Keratinocyte (primary cell): Measurements from ENCODE around the gene RRBP1. TPM values are rescaled to one million over a fixed set of nuclear protein-coding genes. Genes with fewer than 3 reads are reported as not detected.

Experiments used
- DNase-seq: peaks from one replicate; pipeline ENCODE4 v3.0.0-alpha.2; 2011; ENCODE audit warnings: low read depth, missing footprints, low spot score
- FAIRE-seq: peaks from 2 replicates; lab custom pipeline; 2011; peaks lifted over from hg19 to GRCh38; lab: Jason Lieb, UNC
- H2AFZ ChIP-seq: 2 replicates; pipeline ENCODE4 v1.6.0; 2012; ENCODE audit warnings: low read length, control low read depth, inconsistent platforms; ENCODE audit not compliant: control insufficient read depth
- H3K27ac ChIP-seq: 2 replicates; pipeline ENCODE4 v1.5.1; 2011; ENCODE audit warnings: low read length; ENCODE audit not compliant: control insufficient read depth, insufficient read depth
- H3K27me3 ChIP-seq: 3 replicates; pipeline ENCODE4 v1.6.0; 2011; ENCODE audit warnings: low read length; ENCODE audit not compliant: control insufficient read depth, insufficient read depth; ENCODE audit errors: extremely low read depth
- H3K36me3 ChIP-seq, 2 experiments: 2 replicates in 1 of 2; 3 replicates in 1 of 2; pipeline ENCODE4 v1.5.1; 2011; ENCODE audit warnings: low read length in 2 of 2, mild to moderate bottlenecking in 1 of 2; ENCODE audit not compliant: control insufficient read depth in 2 of 2, insufficient read depth in 2 of 2; ENCODE audit errors: extremely low read depth in 1 of 2
- H3K4me1 ChIP-seq: 3 replicates; pipeline ENCODE4 v1.5.1; 2011; ENCODE audit warnings: low read length; ENCODE audit not compliant: control insufficient read depth, insufficient read depth; ENCODE audit errors: extremely low read depth
- H3K4me2 ChIP-seq: 3 replicates; pipeline ENCODE4 v1.6.0; 2011; ENCODE audit warnings: low read depth, low read length; ENCODE audit not compliant: control insufficient read depth, insufficient read depth; ENCODE audit errors: extremely low read depth
- H3K4me3 ChIP-seq, 3 experiments: fragments of 200-600 bp in 1 of 3; sonication (generic) in 1 of 3; 2 replicates in 2 of 3; 3 replicates in 1 of 3; pipeline ENCODE4 v1.5.1; 2011 to 2016; ENCODE audit warnings: low read length in 3 of 3, mild to moderate bottlenecking in 3 of 3, control low read depth in 2 of 3, inconsistent platforms in 1 of 3, low read depth in 1 of 3, mixed read lengths in 1 of 3, mixed run types in 1 of 3, moderate library complexity in 1 of 3; ENCODE audit not compliant: control insufficient read depth in 2 of 3, insufficient read depth in 2 of 3; ENCODE audit errors: extremely low read depth in 1 of 3
- H3K79me2 ChIP-seq: 2 replicates; pipeline ENCODE4 v1.6.0; 2012; ENCODE audit warnings: low read length; ENCODE audit not compliant: control insufficient read depth, insufficient read depth
- H3K9ac ChIP-seq: 3 replicates; pipeline ENCODE4 v1.6.0; 2011; ENCODE audit warnings: low read length; ENCODE audit not compliant: control insufficient read depth, insufficient read depth; ENCODE audit errors: extremely low read depth
- H3K9me1 ChIP-seq: 3 replicates; pipeline ENCODE4 v1.6.0; 2011; ENCODE audit warnings: low read length; ENCODE audit not compliant: control insufficient read depth, insufficient read depth; ENCODE audit errors: extremely low read depth
- H3K9me3 ChIP-seq: 2 replicates; pipeline ENCODE4 v1.5.1; 2012; ENCODE audit warnings: low read depth, low read length; ENCODE audit not compliant: control insufficient read depth
- H4K20me1 ChIP-seq: 3 replicates; pipeline ENCODE4 v1.6.0; 2011; ENCODE audit warnings: low read length; ENCODE audit not compliant: control insufficient read depth, insufficient read depth; ENCODE audit errors: extremely low read depth
- EZH2 ChIP-seq: IDR thresholded peaks from one replicate; pipeline ENCODE4 v1.6.1; 2012; ENCODE audit warnings: inconsistent platforms, mild to moderate bottlenecking, low read length, moderate library complexity
- dilution Hi-C: fragments of 300-500 bp; cut with MboI; formaldehyde crosslinking; loops from one replicate; pipeline ENCODE4 v1.7.0; 2020; ENCODE audit warnings: low sequenced_read_pairs; ENCODE audit not compliant: extremely low pct_ligation_motif_present
- polyA plus RNA-seq, 5 experiments: library from polyadenylated mRNA; depleted of rRNA in 3 of 5; stranded (reverse) in 3 of 5; stranded (forward) in 1 of 5; unstranded in 1 of 5; fragments of >200 nt; gene quantifications; 1 replicate in 1 of 5; 2 replicates in 3 of 5; 3 replicates in 1 of 5; pipeline versions ENCODE4 v1.2.1 to v1.2.3, GENCODE V29; 2011 to 2012; ENCODE audit warnings: missing spikeins in 2 of 5, low read depth in 1 of 5, low replicate concordance in 1 of 5
- TF ChIP-seq, protein P1 (sequence below), 3 experiments: IDR thresholded peaks in 1 of 3; conservative IDR thresholded peaks in 1 of 3; optimal IDR thresholded peaks in 1 of 3; 2 replicates in 2 of 3; 3 replicates in 1 of 3; pipeline versions ENCODE3 to v1.5.1; 2011; ENCODE audit warnings: low read length in 3 of 3, mild to moderate bottlenecking in 3 of 3, moderate library complexity in 2 of 3, control low read depth in 1 of 3, inconsistent platforms in 1 of 3; ENCODE audit not compliant: insufficient read depth in 2 of 3; ENCODE audit errors: extremely low read depth in 1 of 3

RRBP1 gene
- polyA plus RNA-seq, 1 donor (not counting 4 experiments of a cell fraction or from before 2014, with no cell fraction given): 43.9 TPM

DNA sequence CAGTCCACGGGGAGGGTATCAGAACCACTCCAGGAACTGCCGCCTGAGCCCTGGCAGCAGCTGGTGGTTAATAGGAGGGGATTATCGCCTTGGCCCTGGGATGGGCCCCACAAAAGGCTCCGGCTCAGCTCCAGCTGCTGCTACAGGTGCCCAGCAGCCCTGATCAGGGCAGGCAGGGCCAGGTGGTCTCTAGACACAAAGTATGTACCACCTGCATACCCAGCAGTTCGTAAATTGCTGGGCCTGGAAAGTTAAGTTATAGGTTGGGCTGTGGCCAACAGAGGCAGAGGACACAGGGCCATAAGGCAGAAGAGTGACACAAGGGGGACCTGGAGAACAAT is 35.1 kb downstream of the RRBP1 start:
- H2AFZ ChIP-seq: no peak overlapping the region
- no peak overlapping the region for H3K4me3 ChIP-seq
- H3K79me2 ChIP-seq: peaks cover 66% of the 10 kb centered on the region
- dilution Hi-C loops: no loop called here
- H4K20me1 ChIP-seq: peaks cover 3% of the 10 kb centered on the region
- no peaks in the 10 kb centered on the region for H3K9me3 ChIP-seq
- TF ChIP-seq, protein P1, sequence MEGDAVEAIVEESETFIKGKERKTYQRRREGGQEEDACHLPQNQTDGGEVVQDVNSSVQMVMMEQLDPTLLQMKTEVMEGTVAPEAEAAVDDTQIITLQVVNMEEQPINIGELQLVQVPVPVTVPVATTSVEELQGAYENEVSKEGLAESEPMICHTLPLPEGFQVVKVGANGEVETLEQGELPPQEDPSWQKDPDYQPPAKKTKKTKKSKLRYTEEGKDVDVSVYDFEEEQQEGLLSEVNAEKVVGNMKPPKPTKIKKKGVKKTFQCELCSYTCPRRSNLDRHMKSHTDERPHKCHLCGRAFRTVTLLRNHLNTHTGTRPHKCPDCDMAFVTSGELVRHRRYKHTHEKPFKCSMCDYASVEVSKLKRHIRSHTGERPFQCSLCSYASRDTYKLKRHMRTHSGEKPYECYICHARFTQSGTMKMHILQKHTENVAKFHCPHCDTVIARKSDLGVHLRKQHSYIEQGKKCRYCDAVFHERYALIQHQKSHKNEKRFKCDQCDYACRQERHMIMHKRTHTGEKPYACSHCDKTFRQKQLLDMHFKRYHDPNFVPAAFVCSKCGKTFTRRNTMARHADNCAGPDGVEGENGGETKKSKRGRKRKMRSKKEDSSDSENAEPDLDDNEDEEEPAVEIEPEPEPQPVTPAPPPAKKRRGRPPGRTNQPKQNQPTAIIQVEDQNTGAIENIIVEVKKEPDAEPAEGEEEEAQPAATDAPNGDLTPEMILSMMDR (optimal IDR thresholded peaks at IDR 0.05 in 1 of 3, IDR thresholded peaks at IDR 0.05 in 1 of 3, conservative IDR thresholded peaks at IDR 0.05 in 1 of 3; ENCODE audit: extremely low read depth in 1 of 3, insufficient read depth in 2 of 3, low read length in 3 of 3): no peak
- no peak for TF ChIP-seq EZH2
- H3K9me1 ChIP-seq: peaks cover 2% of the 10 kb centered on the region
- no peaks in the 10 kb centered on the region for H3K4me1 ChIP-seq
- H3K4me2 ChIP-seq: no peak overlapping the region
- no peaks in the 10 kb centered on the region for H3K27me3 ChIP-seq
- no peak overlapping the region for H3K27ac ChIP-seq
- H3K9ac ChIP-seq: no peak overlapping the region
- FAIRE-seq (no peak), DNase-seq (no peak)
- H3K36me3 ChIP-seq: peaks cover 14 to 28% of the 10 kb centered on the region in 2 experiments

DNA sequence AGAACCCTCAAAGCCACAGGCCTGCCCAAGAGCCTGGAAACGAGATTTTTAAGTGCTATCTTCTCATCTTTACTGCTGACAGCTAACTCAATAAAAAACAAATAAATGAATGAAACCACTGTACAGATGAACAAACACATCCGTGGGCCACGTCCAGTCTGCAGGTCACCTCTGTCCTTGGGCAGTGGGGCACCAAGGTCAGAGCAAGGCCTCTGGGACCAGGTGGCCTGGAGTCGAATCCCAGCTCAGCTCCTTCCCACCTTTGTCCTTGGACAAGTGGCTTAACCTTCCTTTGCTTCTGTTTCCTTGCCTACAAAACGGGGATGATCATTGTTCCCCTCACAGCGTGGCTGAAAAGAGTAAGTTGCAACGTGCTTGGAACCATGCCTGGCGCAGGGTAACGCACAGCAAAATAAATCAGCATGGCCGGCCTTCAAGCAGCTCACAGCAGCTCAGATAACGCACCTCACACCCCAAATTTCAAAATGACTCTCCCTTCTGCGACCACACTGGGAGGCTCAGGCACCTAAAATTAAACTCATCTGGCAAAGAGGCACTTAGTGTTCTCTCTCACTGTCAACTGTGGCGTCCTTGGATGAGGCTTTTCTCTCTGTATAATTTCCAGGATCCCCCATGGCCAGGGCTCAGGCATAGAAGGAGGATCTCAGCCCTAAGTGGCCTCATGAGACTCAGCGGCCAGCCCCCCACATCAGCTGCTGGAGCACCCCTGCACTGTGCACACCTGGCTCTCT is 35.7 kb downstream of the RRBP1 start:
- no peak overlapping the region for H3K4me2 ChIP-seq
- no peak overlapping the region for H3K9ac ChIP-seq
- H3K9me3 ChIP-seq: no peaks in the 10 kb centered on the region
- H3K27me3 ChIP-seq: no peaks in the 10 kb centered on the region
- H3K4me1 ChIP-seq: no peaks in the 10 kb centered on the region
- H3K9me1 ChIP-seq: peaks cover 2% of the 10 kb centered on the region
- H3K4me3 ChIP-seq: no peak overlapping the region
- dilution Hi-C loops: no loop called here
- no peak for TF ChIP-seq EZH2
- TF ChIP-seq, protein P1 (optimal IDR thresholded peaks at IDR 0.05 in 1 of 3, IDR thresholded peaks at IDR 0.05 in 1 of 3, conservative IDR thresholded peaks at IDR 0.05 in 1 of 3; ENCODE audit: extremely low read depth in 1 of 3, insufficient read depth in 2 of 3, low read length in 3 of 3): no peak
- peaks cover 64% of the 10 kb centered on the region for H3K79me2 ChIP-seq
- DNase-seq: no peak
- no peak for FAIRE-seq
- peaks cover 4% of the 10 kb centered on the region for H4K20me1 ChIP-seq
- H3K27ac ChIP-seq: no peak overlapping the region
- H2AFZ ChIP-seq: no peak overlapping the region
- peaks cover 14 to 28% of the 10 kb centered on the region in 2 experiments for H3K36me3 ChIP-seq
